GM23338 (cell line): Measurements from ENCODE around the gene ZBTB8OS.

Experiments
- CREB1 ChIP-seq: fragments of 250-450 bp; sonication (Bioruptor Pico); IDR thresholded peaks from 2 replicates; pipeline ENCODE4 v1.5.0; 2020; ENCODE audit warnings: low read depth, mild to moderate bottlenecking, moderate library complexity
- EZH2 ChIP-seq: fragments of 200-600 bp; sonication (generic); IDR thresholded peaks from one replicate; pipeline ENCODE4 v1.8.0; 2017; ENCODE audit warnings: antibody characterized with exemption, mild to moderate bottlenecking, low read depth; ENCODE audit not compliant: unreplicated experiment
- EZH2phosphoT487 ChIP-seq: fragments of 200-600 bp; sonication (generic); IDR thresholded peaks from one replicate; pipeline ENCODE4 v1.8.1; 2018; ENCODE audit warnings: antibody characterized with exemption; ENCODE audit not compliant: unreplicated experiment
- POLR2AphosphoS5 ChIP-seq: IDR thresholded peaks from 2 replicates; pipeline ENCODE4 v1.6.1; 2016; ENCODE audit warnings: antibody characterized with exemption, low read depth
- TF ChIP-seq, protein P1 (sequence below), 2 experiments: fragments of 200-600 bp in 1 of 2; sonication (generic) in 1 of 2; conservative IDR thresholded peaks; 2 replicates each; pipeline versions ENCODE4 v1.5.1 to v1.6.1; 2016 to 2017; ENCODE audit warnings: antibody characterized with exemption in 2 of 2, low read depth in 2 of 2, mild to moderate bottlenecking in 2 of 2, moderate library complexity in 1 of 2

DNA sequence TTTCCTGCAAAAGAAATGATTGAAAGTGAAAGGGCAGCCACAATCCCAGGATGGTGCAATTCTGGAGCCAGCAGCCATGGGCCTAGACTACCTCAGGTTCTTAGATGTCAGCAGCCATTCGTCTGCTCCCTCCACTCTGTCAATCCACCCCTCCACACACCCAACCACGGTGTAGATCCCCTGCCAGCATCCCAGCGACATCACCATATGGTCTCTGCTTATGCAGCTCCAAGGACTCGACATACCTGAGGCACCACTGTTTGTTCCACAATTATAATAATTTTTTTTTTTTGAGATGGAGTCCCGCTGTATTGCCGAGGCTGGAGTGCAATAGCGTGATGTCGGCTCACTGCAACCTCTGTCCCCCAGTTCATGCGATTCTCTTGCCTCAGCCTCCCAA lies 45.7 kb upstream of the ZBTB8OS start:
- TF ChIP-seq, protein P1, sequence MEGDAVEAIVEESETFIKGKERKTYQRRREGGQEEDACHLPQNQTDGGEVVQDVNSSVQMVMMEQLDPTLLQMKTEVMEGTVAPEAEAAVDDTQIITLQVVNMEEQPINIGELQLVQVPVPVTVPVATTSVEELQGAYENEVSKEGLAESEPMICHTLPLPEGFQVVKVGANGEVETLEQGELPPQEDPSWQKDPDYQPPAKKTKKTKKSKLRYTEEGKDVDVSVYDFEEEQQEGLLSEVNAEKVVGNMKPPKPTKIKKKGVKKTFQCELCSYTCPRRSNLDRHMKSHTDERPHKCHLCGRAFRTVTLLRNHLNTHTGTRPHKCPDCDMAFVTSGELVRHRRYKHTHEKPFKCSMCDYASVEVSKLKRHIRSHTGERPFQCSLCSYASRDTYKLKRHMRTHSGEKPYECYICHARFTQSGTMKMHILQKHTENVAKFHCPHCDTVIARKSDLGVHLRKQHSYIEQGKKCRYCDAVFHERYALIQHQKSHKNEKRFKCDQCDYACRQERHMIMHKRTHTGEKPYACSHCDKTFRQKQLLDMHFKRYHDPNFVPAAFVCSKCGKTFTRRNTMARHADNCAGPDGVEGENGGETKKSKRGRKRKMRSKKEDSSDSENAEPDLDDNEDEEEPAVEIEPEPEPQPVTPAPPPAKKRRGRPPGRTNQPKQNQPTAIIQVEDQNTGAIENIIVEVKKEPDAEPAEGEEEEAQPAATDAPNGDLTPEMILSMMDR (conservative IDR thresholded peaks at IDR 0.05; ENCODE audit: low read depth in 2 of 2): no peak
- TF ChIP-seq CREB1 (CRISPR knock-in tag) (no peak), EZH2 (no peak), POLR2AphosphoS5 (no peak), EZH2phosphoT487 (no peak)
